ENCODE results near the gene GTF2E1.

DNA sequence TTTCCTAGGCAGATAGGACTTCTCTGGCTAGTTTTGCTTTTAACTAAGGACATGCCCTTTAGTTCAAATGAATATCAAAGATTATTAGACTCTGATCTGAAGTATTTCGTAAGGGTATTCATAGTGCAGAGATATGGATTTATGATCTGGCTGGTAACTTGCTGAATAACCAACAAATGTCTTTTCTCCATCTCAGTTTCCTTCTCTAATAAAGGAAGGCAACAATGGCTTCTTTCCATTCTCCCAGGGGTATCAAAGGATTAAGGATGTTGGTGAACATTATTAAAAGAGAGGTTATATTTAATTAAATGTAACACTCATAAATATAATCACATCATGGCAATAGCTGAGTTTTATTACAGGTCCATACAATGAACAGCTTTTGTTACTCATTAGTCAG, 86.3 kb downstream of the GTF2E1 start:
- TF ChIP-seq EZH2 (IDR thresholded peaks at IDR 0.05; ENCODE audit: low read length), result no peak
- TF ChIP-seq, protein P1, sequence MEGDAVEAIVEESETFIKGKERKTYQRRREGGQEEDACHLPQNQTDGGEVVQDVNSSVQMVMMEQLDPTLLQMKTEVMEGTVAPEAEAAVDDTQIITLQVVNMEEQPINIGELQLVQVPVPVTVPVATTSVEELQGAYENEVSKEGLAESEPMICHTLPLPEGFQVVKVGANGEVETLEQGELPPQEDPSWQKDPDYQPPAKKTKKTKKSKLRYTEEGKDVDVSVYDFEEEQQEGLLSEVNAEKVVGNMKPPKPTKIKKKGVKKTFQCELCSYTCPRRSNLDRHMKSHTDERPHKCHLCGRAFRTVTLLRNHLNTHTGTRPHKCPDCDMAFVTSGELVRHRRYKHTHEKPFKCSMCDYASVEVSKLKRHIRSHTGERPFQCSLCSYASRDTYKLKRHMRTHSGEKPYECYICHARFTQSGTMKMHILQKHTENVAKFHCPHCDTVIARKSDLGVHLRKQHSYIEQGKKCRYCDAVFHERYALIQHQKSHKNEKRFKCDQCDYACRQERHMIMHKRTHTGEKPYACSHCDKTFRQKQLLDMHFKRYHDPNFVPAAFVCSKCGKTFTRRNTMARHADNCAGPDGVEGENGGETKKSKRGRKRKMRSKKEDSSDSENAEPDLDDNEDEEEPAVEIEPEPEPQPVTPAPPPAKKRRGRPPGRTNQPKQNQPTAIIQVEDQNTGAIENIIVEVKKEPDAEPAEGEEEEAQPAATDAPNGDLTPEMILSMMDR (optimal IDR thresholded peaks at IDR 0.05 in 1 of 3, IDR thresholded peaks at IDR 0.05 in 1 of 3, conservative IDR thresholded peaks at IDR 0.05 in 1 of 3; ENCODE audit: extremely low read depth in 1 of 3, insufficient read depth in 2 of 3, low read length in 3 of 3), result no peak
